AG08395 (cell line): Measurements from ENCODE around the gene NRSN2.
"Not testable (repeated sequence)": the region's sequence is repeated elsewhere in the genome, so short reads cannot be mapped to it uniquely, and the experiment has no call there.

Source experiments
- DNase-seq: peaks from one replicate; pipeline ENCODE4 v3.0.0; 2012; ENCODE audit warnings: mixed read lengths, low spot score

NRSN2 gene

DNA sequence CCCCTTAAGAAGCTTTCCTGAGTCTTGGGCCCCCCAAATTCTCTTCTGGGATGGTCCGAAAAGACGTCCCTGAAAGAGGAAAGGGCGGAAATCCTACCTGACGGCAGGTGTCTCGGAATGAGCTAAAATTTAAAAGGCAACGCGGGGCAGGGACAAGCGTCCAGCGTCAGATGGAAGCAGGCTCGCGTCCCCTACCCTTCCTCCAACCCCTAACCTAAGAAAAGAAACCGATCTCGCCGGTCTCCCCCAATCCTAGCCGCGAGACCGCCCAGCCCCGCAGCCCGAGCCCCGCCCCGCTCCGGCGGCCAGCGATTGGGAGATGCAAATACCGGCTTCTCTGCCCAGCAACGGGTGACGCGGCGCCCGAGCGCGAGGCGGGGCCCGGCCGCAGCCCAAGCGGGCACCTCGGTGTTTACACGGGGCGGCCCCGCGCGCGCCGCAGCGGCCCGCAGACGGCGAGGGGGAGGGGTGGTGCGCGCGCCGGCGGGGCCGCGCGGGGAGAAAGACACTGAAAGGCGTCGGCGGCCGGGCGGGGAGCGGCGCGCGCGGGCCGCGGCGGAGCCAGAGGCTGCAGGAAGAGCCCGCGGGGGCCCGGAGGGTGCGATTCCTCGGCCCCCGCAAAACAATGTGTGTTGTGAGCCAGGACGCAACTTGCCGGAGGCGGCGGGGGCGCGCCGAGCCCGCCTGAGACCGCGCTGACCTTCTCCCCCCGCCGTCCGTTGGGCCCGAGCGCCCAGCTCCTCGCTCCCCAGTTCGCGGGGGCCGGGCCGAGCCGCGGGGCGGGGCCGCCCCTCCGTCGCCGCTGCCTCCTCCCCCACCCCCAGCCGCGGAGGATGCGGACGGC lies 21.6 kb upstream of the NRSN2 start, which contains the start of gene SOX12:
SOX12 (plus strand) TSS at position 508 of the 844 bp plus-strand sequence. CDS start 373 bp downstream, outside the sequence.
- DNase-seq: peak; percentile 92

DNA sequence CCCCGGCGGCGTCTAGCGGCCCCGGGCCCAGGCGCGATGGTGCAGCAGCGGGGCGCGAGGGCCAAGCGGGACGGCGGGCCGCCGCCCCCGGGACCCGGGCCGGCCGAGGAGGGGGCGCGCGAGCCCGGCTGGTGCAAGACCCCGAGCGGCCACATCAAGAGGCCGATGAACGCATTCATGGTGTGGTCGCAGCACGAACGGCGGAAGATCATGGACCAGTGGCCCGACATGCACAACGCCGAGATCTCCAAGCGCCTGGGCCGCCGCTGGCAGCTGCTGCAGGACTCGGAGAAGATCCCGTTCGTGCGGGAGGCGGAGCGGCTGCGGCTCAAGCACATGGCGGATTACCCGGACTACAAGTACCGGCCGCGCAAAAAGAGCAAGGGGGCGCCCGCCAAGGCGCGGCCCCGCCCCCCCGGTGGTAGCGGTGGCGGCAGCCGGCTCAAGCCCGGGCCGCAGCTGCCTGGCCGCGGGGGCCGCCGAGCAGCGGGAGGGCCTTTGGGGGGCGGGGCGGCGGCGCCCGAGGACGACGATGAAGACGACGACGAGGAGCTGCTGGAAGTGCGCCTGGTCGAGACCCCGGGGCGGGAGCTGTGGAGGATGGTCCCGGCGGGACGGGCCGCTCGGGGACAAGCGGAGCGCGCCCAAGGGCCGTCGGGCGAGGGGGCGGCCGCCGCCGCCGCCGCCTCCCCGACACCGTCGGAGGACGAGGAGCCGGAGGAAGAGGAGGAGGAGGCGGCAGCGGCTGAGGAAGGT lies 20.8 kb upstream of the NRSN2 start:
- peak; percentile 29 for DNase-seq

DNA sequence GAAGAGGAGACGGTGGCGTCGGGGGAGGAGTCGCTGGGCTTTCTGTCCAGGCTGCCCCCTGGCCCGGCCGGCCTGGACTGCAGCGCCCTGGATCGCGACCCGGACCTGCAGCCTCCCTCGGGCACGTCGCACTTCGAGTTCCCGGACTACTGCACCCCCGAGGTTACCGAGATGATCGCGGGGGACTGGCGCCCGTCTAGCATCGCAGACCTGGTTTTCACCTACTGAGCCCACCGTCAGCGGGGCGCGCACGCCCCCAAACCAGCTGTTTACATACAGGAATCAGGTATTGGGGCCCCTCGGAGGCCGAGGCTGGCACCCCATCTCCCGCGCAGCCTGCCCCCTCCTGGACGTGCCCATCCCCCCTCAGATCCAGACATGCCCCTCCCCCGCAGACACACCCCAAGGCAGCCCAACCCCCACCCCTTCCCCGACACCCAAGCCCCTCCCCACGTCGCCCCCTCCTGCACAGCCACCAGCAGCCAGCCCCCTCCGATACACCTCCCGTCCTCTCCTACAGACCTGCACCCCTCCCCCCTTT lies 20.2 kb upstream of the NRSN2 start:
- DNase-seq: no peak

DNA sequence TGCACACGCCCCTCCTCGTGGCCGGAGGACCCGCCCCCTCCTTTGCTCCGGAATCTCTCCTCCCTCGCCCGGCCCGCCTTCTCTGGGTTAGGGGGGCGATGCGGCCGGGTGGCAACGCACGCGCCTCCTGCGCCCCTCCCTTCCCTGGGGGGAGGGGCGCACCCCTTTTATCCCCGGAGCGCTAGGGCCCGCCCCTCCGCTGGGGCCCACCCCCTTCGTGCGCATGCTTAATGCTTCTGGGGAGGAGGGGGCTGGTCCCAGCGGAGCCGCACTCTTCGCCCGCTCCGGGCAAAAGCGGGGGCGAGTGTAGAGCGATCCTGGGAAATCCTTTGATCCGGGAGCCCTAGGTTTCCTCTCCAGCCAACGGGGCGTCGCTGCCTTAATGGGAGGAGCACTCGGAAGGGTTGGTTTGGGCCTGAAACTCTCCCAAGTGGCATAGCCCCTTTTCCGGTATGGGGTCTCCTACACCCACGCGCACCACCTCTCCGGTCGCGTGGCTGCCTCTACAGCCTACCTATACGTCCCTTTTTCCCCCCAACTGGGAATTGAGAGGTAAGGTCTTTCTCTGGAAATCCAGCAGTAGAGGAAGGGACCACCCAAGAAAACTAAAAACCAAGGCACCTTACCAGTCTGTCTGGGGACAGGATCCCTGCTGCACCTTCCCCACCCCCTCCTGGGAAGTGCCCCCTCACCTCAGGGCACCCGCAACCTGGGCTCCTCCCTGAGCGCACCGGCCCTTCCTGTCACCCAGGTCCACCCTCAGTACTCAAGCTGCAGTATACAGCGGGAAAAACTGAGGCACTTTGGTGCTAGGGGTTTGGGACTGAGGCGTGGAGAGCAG lies 19.5 kb upstream of the NRSN2 start:
- peak; percentile 96 for DNase-seq

DNA sequence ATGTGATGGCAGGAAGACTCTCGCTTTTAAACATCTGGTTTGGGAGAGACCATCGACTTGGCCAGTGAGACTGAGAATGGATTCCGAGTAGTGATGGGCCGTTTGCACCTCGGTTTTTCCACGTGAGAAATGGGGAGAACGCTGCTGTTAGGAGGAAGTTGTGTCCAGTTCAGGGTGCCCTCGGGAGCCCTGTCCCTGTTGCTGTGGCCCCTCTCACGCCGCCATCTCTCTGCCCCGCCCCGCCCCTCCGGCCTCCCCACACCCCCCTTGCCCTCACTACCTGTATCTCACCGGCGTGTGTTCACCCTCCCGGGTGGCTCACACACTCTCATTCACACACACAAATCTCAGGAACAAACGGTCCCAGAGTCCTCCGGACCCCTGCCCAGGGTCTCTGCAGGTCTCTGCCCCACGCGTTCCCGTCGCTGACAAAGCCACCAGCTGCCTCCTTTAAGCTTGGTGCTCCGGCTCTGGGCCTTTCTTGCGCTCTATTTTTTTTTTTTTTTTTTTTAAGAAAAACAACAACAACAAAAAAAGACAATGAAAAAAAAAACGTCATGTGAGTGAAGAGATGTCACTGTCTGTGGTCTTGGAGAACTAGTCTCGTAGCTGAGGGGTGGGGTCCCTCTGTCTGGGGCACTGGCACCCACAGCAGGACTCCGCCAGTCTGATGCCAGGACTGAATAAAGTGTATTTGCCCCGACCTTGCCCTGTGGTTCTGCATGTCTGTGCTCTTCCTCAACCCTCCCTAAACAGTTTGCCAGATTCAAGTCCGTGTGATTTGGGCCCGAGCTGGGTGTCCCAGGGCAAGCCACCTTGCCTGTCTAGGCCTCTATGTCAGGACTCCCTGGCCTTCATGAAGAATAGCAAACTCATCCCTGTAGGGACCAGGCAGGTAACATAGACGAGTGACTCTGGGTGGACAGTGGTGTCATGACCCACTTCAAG lies 18.6 kb upstream of the NRSN2 start:
- no peak for DNase-seq

DNA sequence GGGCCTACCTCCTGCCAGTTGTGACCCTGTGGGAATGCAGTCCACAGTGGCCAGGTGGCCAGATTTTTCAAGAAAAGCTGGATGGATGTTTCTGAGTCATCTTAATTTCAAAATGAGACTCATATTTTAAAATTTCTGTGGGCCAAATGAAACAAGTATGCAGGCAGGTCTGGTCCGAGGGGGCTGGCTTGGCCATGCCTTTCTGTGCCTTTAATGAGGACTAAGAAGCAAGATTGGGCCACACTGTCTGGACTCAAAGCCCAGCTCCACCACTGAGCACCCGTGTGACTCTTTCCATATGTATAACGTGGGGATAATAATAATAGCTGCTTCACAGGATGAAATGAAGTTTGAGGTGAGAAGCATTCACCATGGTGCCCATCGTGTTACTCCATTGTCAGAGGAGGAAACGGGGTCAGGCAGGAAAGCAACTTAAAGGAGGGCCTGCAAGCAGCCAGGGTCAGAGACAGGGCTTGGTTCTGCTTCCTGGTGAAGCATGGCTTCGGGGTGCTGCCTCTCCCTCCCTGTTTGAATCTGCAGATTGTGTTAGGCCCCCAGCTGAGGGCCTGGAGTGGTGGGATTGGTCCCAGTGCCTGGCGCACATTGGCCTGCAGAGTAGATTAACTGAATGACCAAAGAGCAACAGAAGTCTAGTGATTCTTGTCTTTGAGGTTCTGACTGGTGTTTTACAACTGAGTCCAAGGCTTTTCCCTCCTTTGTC lies 17.8 kb upstream of the NRSN2 start:
- no peak for DNase-seq

DNA sequence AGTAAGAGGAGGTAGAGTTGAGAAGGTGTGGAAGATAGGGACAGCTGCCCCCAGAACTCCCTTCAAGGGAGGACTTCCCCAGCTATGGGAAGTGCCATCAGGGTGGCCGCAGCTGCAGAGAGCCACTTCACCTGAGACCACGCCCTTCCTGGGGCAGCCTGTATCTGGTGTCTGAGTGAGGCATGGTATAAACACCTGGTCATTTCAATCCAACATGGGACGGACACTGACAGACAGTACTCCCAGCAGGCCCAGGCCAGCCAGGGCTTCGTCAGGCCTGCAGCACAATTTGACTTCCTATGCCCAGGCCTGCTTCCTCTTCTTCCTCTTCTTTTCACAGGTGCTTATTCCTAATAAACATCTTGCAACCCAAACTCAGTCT lies 17.1 kb upstream of the NRSN2 start:
- no peak for DNase-seq

DNA sequence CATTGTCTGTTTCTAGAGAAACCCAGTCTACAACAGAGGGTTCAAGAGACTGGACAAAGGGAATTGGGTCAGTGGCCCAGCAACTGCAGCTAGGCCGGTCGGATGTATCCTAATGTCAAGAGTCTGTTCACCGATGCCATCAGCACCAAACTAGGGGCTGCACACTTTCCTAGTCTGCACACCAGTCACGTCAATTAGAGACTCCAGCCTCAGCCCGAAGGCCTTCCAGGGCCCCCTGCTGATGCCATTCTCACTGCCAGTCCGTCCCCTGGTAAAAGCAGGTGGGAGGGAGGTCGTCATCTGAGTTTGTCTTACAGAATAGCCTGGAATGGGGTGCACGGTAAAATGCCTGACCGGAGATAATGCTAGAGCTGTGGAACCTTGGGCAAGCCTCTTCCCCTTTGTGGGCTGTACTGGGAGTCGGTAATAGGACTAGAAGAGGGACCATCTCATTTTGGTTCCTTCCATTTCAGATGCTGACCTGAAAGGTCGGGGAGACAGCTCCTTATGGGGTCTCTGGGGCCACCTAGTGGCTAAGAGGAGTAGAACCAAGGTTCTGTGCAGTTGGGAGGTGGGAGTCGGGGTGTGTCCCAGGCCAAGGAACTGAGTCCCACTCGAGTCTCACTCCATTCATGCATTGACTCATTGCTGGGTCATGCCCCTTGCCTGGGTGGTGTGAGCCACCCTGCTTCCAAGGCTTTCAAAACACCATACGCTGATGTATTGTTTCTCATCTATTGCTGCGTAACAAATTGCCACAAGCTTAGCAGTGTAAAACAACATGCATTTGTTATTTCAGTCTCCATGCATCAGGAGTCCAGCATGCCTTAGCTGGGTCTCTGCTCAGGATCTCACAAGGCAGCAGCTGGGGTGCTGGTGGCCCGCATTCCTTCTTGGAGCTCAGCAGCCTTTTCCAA lies 16.4 kb upstream of the NRSN2 start:
- peak; percentile 78 for DNase-seq

DNA sequence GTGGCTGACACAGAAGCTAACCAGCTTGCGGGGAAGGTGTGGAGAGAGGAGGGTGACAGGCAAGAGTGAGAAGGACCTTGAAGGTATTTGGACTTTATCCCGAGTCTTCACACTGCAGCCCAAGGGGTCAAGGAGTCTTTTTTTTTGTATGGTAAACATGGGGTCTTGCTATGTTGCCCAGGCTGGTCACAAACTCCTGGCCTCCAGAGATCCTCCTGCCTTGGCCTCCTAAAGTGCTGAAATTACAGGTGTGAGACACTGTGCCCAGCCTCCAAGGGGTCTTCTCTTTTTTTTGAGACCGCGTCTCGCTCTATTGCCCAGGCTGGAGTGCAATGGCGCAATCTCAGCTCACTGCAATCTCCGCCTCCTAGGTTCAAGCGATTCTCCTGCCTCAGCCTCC lies 12.3 kb upstream of the NRSN2 start:
- no peak for DNase-seq

DNA sequence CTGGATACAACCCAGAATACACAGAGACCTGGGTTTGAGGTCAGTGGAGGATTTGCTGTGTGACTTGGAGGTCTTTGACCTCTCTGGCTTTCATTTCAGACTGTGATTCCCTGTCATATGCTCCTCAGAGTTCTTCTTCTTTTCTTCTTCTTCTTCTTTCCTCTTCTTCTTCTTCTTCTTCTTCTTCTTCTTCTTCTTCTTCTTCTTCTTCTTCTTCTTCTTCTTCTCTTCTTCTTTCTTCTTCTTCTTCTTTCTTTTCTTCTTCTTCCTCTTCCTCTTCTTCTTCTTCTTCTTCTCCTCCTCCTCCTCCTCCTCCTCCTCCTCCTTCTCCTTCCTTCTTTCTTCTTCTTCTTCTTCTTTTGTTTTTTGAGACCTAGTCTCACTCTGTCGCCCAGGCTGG lies 10.9 kb upstream of the NRSN2 start:
- not testable (repeated sequence) for DNase-seq

DNA sequence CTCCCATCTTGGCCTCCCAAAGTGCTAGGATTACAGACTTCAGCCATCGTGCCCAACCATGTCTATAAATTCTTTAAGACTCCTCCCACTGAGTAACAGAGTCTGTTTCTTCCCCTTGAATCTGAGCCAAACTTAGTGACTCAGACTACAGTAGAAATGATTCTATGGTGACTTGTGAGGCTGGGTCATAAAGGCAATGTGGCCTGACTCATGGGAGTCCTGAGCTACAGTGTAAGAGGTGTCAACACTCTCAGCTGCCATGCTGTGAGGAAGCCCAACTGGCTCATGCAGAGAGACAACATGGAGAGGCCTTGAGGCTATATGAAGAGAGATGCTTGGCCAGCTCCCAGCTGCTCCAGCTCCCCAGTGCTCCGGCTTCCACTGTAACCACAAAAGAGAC lies 5.2 kb upstream of the NRSN2 start:
- peak; percentile 47 for DNase-seq

DNA sequence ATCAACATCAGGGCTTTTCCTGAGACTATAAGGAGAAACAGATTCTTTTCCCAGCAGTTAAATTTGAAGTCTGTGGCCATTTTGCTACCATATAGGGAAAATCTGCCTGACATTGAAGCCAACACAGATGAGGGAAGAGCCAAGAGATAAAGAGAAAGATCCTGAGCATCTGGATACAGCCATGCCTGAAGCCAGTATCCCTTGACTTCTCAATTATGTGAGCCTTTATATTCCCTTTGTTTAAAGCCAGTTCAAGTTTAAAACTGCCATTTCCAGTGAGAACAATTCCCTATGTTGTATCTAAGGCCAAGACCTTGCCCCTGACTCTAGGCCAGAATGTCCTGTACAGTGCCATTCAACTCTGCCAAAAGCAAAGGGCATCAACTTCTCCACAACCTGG lies 3.8 kb upstream of the NRSN2 start:
- no peak for DNase-seq

DNA sequence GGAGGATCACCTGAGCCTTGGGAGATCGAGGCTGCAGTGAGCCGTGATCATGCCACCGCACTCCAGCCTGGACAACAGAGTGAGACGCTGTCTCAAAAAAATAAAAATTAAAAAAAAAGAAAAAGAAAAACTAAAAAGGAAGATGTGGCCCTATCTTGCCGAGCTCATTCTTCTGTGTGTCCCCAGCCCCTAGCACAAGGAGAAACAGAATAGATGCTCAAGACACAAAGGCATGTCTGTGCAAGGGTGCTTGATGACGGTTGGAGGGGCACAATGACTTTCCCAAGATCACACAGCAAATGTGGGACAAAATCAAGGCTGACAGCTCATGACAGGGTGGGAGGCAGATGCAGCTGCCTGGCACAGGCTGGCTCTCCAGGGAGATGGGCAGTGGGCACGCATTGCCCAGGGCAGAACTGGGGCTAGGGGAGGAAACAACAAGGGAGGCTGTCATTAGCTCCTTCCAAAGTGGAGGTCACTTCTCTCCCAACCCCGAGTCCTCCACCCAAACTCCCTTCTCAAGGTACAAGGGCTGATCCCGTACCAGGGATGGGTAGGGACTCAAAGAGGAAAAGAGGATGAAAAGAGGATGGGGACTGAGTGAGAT lies 775 bp upstream of the NRSN2 start:
- DNase-seq: no peak

DNA sequence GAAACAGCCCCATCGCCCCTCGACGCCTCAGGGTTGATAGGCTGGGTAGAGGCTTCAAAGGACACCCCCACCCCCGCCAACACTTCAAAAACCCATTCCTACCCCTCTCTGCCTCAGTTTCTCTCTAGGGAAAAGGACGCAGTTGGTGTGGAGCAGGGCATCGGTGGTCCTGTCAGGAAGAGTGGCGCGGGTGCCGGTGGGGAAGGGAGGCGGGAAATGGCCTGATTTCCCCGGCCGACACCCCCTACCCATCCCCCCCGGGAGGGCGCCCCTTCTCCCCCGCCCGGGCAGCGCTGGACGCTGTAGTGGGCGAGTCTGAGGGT lies 367 bp downstream of the NRSN2 start:
- DNase-seq: no peak

DNA sequence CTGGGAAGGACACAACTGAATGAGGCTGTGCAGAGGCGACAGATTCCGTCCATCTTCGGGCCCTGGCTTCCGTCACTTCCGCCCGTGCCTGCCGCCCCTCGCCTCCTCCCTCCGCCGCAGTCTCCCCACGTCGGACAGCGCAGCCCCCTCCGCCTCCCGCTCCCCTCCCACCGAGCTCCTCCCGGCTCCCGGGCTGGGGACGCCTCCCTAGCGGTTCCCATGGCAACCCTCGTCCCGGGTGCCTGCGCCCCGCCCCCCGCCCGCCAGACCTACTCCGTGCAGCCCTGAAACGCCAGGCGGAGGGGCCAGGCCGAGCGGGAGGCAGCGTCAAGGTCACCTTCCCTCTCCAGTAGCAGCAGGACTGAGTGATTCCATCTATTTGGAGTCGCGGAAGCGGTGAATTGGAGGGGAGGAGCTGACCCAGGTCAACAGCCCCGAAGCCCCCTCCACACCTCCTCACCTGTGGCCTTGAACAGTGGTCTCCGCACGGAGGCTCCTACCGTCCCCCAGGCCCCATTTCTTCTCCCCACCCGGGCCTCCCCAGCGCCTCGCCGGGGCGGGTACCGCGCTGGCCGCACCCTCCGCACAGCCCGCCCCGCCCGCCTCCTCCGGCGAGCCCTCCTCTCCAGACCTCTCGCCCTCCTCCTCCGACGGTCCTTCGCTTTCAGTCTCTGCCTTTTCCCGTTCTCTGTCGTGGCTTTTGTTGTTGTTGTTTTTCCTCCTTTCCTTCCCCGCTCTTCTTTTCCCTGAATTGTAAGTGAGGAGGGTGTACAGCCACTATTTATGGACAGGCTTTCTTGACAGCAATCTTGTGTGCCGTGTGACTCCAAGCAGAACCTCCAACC lies 951 bp downstream of the NRSN2 start:
- DNase-seq: peak; percentile 99

DNA sequence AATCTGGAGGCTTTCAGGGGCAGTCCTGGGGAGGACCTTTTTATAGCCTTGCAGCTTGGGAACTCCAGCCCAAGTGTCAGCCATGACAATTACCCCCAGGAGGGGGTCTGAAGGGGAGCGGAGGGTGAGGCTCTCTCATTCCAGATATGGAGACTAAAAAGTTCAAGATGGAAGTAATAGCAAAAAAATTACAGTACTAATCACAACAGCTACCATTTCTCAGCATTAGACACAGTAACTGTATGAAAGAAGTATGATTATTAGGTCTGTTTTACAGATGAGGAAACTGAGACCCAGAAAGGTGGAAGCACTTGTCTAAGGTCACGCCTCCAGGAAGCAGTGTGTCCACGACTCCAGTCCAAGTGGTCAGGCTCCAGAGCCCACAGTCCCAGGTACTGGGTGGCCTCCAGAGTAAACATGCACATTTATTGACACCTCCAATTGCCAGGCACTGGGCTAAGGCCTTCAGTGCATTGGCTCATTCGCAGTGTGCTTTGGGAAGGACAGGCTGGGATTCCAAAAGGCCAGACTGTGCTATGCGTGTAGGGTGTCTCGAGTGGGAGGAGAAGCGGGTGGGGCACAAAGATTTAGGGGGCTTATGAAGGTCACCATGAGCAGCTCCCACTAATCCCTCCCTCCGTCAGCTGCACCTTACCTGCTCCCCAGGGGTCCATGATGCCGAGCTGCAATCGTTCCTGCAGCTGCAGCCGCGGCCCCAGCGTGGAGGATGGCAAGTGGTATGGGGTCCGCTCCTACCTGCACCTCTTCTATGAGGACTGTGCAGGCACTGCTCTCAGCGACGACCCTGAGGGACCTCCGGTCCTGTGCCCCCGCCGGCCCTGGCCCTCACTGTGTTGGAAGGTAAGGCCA lies 2.3 kb downstream of the NRSN2 start:
- no peak for DNase-seq

DNA sequence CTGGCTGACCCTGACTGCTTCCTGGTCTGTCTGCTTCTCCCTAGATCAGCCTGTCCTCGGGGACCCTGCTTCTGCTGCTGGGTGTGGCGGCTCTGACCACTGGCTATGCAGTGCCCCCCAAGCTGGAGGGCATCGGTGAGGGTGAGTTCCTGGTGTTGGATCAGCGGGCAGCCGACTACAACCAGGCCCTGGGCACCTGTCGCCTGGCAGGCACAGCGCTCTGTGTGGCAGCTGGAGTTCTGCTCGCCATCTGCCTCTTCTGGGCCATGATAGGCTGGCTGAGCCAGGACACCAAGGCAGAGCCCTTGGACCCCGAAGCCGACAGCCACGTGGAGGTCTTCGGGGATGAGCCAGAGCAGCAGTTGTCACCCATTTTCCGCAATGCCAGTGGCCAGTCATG lies 6.3 kb downstream of the NRSN2 start:
- DNase-seq: no peak
